K562 (cell line): ENCODE measurements around the gene LBHD1. TPM values are rescaled to one million over a fixed set of nuclear protein-coding genes. Genes with fewer than 3 reads are reported as not detected.

Experiments used
- CC2D1A ChIP-seq: fragments of 450-650 bp; IDR thresholded peaks from 2 replicates; pipeline ENCODE4 v1.6.1; 2017; ENCODE audit warnings: mild to moderate bottlenecking
- MTA2 ChIP-seq: fragments of 450-650 bp; IDR thresholded peaks from 2 replicates; pipeline ENCODE4 v1.6.1; 2016; ENCODE audit warnings: low read depth
- MYC ChIP-seq, 2 experiments: fragments of 250-450 bp in 1 of 2; sonication (Bioruptor Pico) in 1 of 2; IDR thresholded peaks; 2 replicates each; pipeline versions ENCODE4 v1.5.1 to v1.6.1; 2012 to 2021; ENCODE audit warnings: low read depth in 2 of 2, borderline replicate concordance in 1 of 2, improper control_type of control experiment in 1 of 2, low read length in 1 of 2, mild to moderate bottlenecking in 1 of 2, moderate library complexity in 1 of 2
- NFE2 ChIP-seq: IDR thresholded peaks from 2 replicates; pipeline ENCODE4 v1.6.1; 2014; ENCODE audit warnings: antibody characterized with exemption, low read depth
- NRF1 ChIP-seq, 2 experiments: fragments of 450-650 bp; IDR thresholded peaks in 1 of 2; conservative IDR thresholded peaks in 1 of 2; 2 replicates each; pipeline ENCODE4 v1.6.1; 2014; ENCODE audit warnings: mild to moderate bottlenecking in 2 of 2
- PCBP2 ChIP-seq: fragments of 200-400 bp; formaldehyde crosslinking; IDR thresholded peaks from 2 replicates; pipeline ENCODE4 v1.6.1; 2018; ENCODE audit warnings: low read length, low read depth, mild to moderate bottlenecking, moderate library complexity; ENCODE audit not compliant: poor library complexity, severe bottlenecking
- POLR3G ChIP-seq: IDR thresholded peaks from 2 replicates; pipeline ENCODE4 v1.6.1; 2011; ENCODE audit not compliant: insufficient read length, insufficient replicate concordance; ENCODE audit errors: extremely low read depth
- RCOR1 ChIP-seq, 2 experiments: IDR thresholded peaks; 2 replicates each; pipeline ENCODE4 v1.6.1; 2012; ENCODE audit warnings: low read depth in 2 of 2, low read length in 2 of 2, borderline replicate concordance in 1 of 2, improper control_type of control experiment in 1 of 2
- TAF7 ChIP-seq: fragments of 450-650 bp; IDR thresholded peaks from 2 replicates; pipeline ENCODE4 v1.6.1; 2016; ENCODE audit warnings: missing genetic modification characterization, missing compliant biosample characterization
- XRCC5 ChIP-seq: fragments of 200-400 bp; formaldehyde crosslinking; IDR thresholded peaks from 2 replicates; pipeline ENCODE4 v1.6.1; 2017; ENCODE audit warnings: low read depth, mild to moderate bottlenecking, low read length
- ZKSCAN1 ChIP-seq: fragments of 150-350 bp; IDR thresholded peaks from 2 replicates; pipeline ENCODE4 v1.6.1; 2016; ENCODE audit warnings: low read depth, low read length
- ZNF318 ChIP-seq, 2 experiments: fragments of 450-650 bp; IDR thresholded peaks; 2 replicates each; pipeline ENCODE4 v1.6.1; 2016; ENCODE audit warnings: mild to moderate bottlenecking in 2 of 2, borderline replicate concordance in 1 of 2, low read depth in 1 of 2, moderate library complexity in 1 of 2
- ZNF699 ChIP-seq: fragments of 250-450 bp; sonication (Bioruptor Pico); IDR thresholded peaks from 2 replicates; pipeline ENCODE4 v1.8.0; 2021; ENCODE audit warnings: mild to moderate bottlenecking, moderate library complexity; ENCODE audit not compliant: insufficient replicate concordance
- polyA plus RNA-seq, 8 experiments: library from polyadenylated mRNA; depleted of rRNA in 4 of 8; stranded (reverse) in 5 of 8; unstranded in 3 of 8; fragments of >200 nt; fragmentation: Nextera tagmentation in 2 of 8; fragmentation: Illumina TruSeq in 1 of 8; extraction: Ambion mirVana in 2 of 8; extraction: Trizol in 1 of 8; gene quantifications; 2 replicates each; pipeline versions ENCODE4 v1.2.1 to v1.2.3, GENCODE V29; 2011 to 2014; ENCODE audit warnings: inconsistent platforms in 1 of 8, missing spikeins in 1 of 8
- total RNA-seq, 7 experiments: library from RNA; depleted of rRNA in 6 of 7; stranded (reverse); fragments of >200 nt in 6 of 7; fragmentation: Illumina TruSeq in 2 of 7; extraction: Trizol in 2 of 7; gene quantifications; 2 replicates each; pipeline versions ENCODE4 v1.2.1 to v1.2.3, GENCODE V29; 2011 to 2021; ENCODE audit warnings: low replicate concordance in 1 of 7
- TF ChIP-seq, protein P1 (sequence below): fragments of 250-450 bp; sonication (Bioruptor Pico); IDR thresholded peaks from 2 replicates; pipeline ENCODE4 v1.8.0; 2022; ENCODE audit warnings: moderate library complexity, mild to moderate bottlenecking, inconsistent platforms
- TF ChIP-seq, protein P2 (sequence below): fragments of 250-450 bp; sonication (Bioruptor Pico); IDR thresholded peaks from 2 replicates; pipeline ENCODE4 v1.8.0; 2022; ENCODE audit warnings: inconsistent platforms

LBHD1 gene
- total and polyA plus RNA-seq, 9 of the 15 experiments (the other 6 are each of a cell fraction or from before 2014, with no cell fraction given) = 2.6 to 28.0 (median 12.5) TPM

- TF ChIP-seq ZNF318 (IDR thresholded peaks at IDR 0.05; ENCODE audit: borderline replicate concordance in 1 of 2, low read depth in 1 of 2) (no peak), PCBP2 (no peak), ZNF699 (CRISPR knock-in tag) (no peak), CC2D1A (no peak), MTA2 (no peak), XRCC5 (no peak), NFE2 (no peak), POLR3G (no peak), MYC (IDR thresholded peaks at IDR 0.05; ENCODE audit: low read depth, low read length) (no peak), MYC (CRISPR knock-in tag; IDR thresholded peaks at IDR 0.05; ENCODE audit: borderline replicate concordance, low read depth) (no peak), ZKSCAN1 (no peak), TAF7 (tag) (no peak), NRF1 (conservative IDR thresholded peaks at IDR 0.05 in 1 of 2, IDR thresholded peaks at IDR 0.05 in 1 of 2) (peak; percentile 26 to 29; a peak in 1 of 4 replicates), RCOR1 (IDR thresholded peaks at IDR 0.05; ENCODE audit: borderline replicate concordance in 1 of 2, low read depth in 2 of 2, low read length in 2 of 2) (peak in 1 of 2 experiments; percentile 71; a peak in 1 of 4 replicates)
- TF ChIP-seq, protein P1, sequence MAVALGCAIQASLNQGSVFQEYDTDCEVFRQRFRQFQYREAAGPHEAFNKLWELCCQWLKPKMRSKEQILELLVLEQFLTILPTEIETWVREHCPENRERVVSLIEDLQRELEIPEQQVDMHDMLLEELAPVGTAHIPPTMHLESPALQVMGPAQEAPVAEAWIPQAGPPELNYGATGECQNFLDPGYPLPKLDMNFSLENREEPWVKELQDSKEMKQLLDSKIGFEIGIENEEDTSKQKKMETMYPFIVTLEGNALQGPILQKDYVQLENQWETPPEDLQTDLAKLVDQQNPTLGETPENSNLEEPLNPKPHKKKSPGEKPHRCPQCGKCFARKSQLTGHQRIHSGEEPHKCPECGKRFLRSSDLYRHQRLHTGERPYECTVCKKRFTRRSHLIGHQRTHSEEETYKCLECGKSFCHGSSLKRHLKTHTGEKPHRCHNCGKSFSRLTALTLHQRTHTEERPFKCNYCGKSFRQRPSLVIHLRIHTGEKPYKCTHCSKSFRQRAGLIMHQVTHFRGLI (CRISPR knock-in tag) = no peak
- TF ChIP-seq, protein P2, sequence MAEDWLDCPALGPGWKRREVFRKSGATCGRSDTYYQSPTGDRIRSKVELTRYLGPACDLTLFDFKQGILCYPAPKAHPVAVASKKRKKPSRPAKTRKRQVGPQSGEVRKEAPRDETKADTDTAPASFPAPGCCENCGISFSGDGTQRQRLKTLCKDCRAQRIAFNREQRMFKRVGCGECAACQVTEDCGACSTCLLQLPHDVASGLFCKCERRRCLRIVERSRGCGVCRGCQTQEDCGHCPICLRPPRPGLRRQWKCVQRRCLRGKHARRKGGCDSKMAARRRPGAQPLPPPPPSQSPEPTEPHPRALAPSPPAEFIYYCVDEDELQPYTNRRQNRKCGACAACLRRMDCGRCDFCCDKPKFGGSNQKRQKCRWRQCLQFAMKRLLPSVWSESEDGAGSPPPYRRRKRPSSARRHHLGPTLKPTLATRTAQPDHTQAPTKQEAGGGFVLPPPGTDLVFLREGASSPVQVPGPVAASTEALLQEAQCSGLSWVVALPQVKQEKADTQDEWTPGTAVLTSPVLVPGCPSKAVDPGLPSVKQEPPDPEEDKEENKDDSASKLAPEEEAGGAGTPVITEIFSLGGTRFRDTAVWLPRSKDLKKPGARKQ (CRISPR knock-in tag) = no peak
Observed at GRCh38 chr11:62707277-62707861, 35.3 kb upstream of the LBHD1 start, which contains the start of the genes BSCL2 and GNG3 (continued).
